Vagina (tissue), 2 donors: ENCODE measurements around the gene CIDEA.

Experiments
- POLR2A ChIP-seq, 2 donors: fragments of 450-650 bp; IDR thresholded peaks; one replicate each; pipeline ENCODE4 v1.6.1; 2017; ENCODE audit warnings: antibody characterized with exemption in 2 of 2, mild to moderate bottlenecking in 2 of 2, moderate library complexity in 2 of 2
- POLR2AphosphoS5 ChIP-seq, 2 donors: sonication (generic); formaldehyde crosslinking; IDR thresholded peaks; one replicate each; pipeline ENCODE4 v1.9.0; 2017; ENCODE audit warnings: antibody characterized with exemption in 2 of 2, mild to moderate bottlenecking in 2 of 2, low read depth in 1 of 2; ENCODE audit not compliant: insufficient read depth in 1 of 2
- TF ChIP-seq, protein P1 (sequence below), 3 experiments: fragments of 450-650 bp in 2 of 3; fragments of 200-600 bp in 1 of 3; sonication (generic) in 1 of 3; IDR thresholded peaks; one replicate each; pipeline ENCODE4 v1.5.1; 2017 to 2019; ENCODE audit warnings: antibody characterized with exemption in 3 of 3, mild to moderate bottlenecking in 2 of 3, moderate library complexity in 2 of 3

DNA sequence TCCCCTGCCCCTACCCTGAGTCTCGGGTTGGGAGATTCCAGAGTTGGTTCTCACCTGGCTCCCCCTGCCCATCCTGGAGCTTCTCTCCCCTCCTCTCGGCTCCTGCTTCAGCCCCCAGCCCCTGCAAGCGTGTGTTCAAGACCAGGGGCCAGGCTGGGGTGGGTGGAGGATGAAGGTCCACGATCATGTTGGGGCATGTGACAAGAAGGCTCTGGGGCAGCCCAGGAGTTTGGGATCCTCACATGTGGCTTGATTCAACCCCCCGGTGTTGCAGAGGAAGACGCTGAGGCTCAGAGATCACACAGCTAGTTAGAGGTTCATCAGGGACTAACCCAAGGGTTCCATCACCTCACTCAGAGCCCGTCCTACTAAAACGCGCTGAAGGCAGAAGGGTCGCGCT is 39.7 kb downstream of the CIDEA start:
- TF ChIP-seq POLR2A (IDR thresholded peaks at IDR 0.05) (no peak), POLR2AphosphoS5 (IDR thresholded peaks at IDR 0.05; ENCODE audit: insufficient read depth in 1 of 2, low read depth in 1 of 2) (no peak)
- TF ChIP-seq, protein P1, sequence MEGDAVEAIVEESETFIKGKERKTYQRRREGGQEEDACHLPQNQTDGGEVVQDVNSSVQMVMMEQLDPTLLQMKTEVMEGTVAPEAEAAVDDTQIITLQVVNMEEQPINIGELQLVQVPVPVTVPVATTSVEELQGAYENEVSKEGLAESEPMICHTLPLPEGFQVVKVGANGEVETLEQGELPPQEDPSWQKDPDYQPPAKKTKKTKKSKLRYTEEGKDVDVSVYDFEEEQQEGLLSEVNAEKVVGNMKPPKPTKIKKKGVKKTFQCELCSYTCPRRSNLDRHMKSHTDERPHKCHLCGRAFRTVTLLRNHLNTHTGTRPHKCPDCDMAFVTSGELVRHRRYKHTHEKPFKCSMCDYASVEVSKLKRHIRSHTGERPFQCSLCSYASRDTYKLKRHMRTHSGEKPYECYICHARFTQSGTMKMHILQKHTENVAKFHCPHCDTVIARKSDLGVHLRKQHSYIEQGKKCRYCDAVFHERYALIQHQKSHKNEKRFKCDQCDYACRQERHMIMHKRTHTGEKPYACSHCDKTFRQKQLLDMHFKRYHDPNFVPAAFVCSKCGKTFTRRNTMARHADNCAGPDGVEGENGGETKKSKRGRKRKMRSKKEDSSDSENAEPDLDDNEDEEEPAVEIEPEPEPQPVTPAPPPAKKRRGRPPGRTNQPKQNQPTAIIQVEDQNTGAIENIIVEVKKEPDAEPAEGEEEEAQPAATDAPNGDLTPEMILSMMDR (IDR thresholded peaks at IDR 0.05): no peak
